PC-3 (cell line): Measurements from ENCODE around the gene DENND2C. TPM values are rescaled to one million over a fixed set of nuclear protein-coding genes. Genes with fewer than 3 reads are reported as not detected.

Experiments
- ATAC-seq: fragments of 200-7000 bp; cut with Tn5 transposase; 2 replicates; pipeline ENCODE4 v1.9.1; 2020; ENCODE audit warnings: mild to moderate bottlenecking, moderate library complexity
- BruUV-seq: library from RNA; stranded (reverse); fragments of 400-500 nt; replicated peaks from 2 replicates; lab custom pipeline; 2021; lab: Mats Ljungman, UMichigan
- CTCF ChIA-PET: fragments of 300-600 bp; sonication (Branson Sonifier 250); formaldehyde crosslinking; loops from one replicate; lab custom pipeline; 2022; ENCODE audit warnings: antibody characterized with exemption; lab: Charles Lee
- POLR2A ChIA-PET: fragments of 300-600 bp; sonication (Branson Sonifier 250); formaldehyde crosslinking; loops from one replicate; lab custom pipeline; 2022; ENCODE audit warnings: antibody characterized with exemption; ENCODE audit not compliant: unreplicated experiment; lab: Charles Lee
- DNase-seq: peaks from one replicate; pipeline ENCODE4 v3.0.0-alpha.2; 2015
- H2AFZ ChIP-seq: fragments of 300-600 bp; sonication (generic); 2 replicates; pipeline ENCODE4 v1.6.0; 2016; ENCODE audit warnings: antibody characterized with exemption, low read length
- H3F3A ChIP-seq: fragments of 300-600 bp; sonication (generic); one replicate; pipeline ENCODE4 v1.6.0; 2017; ENCODE audit warnings: antibody characterized with exemption, low read length, control low read depth, mild to moderate bottlenecking; ENCODE audit not compliant: unreplicated experiment
- H3K27ac ChIP-seq: fragments of 300-600 bp; sonication (generic); 2 replicates; pipeline ENCODE4 v1.5.1; 2016; ENCODE audit warnings: mild to moderate bottlenecking, low read length
- H3K27me3 ChIP-seq: fragments of 300-600 bp; sonication (generic); 2 replicates; pipeline ENCODE4 v1.6.1; 2016; ENCODE audit warnings: low read length, mixed read lengths
- H3K36me3 ChIP-seq: fragments of 300-600 bp; sonication (generic); 2 replicates; pipeline ENCODE4 v1.6.1; 2016; ENCODE audit warnings: low read depth, mixed run types, low read length, mixed read lengths
- H3K4me1 ChIP-seq: fragments of 300-600 bp; sonication (generic); 2 replicates; pipeline ENCODE4 v1.5.1; 2016; ENCODE audit warnings: low read length; ENCODE audit not compliant: insufficient read depth
- H3K4me2 ChIP-seq: fragments of 300-600 bp; sonication (generic); 2 replicates; pipeline ENCODE4 v1.6.0; 2016; ENCODE audit warnings: low read length
- H3K4me3 ChIP-seq: fragments of 300-600 bp; sonication (generic); 2 replicates; pipeline ENCODE4 v1.5.1; 2016; ENCODE audit warnings: mild to moderate bottlenecking, low read length, mixed read lengths
- H3K79me2 ChIP-seq: fragments of 300-600 bp; sonication (generic); 2 replicates; pipeline ENCODE4 v1.6.1; 2017; ENCODE audit warnings: low read length, mixed read lengths
- H3K9ac ChIP-seq: fragments of 300-600 bp; sonication (generic); 2 replicates; pipeline ENCODE4 v1.6.0; 2016; ENCODE audit warnings: mild to moderate bottlenecking, low read length
- H3K9me2 ChIP-seq: fragments of 300-600 bp; sonication (generic); replicated peaks from 2 replicates; pipeline ENCODE4 v1.6.1; 2016; ENCODE audit warnings: mixed run types, low read length, mixed read lengths
- H3K9me3 ChIP-seq: fragments of 300-600 bp; sonication (generic); 2 replicates; pipeline ENCODE4 v1.6.1; 2016; ENCODE audit warnings: low read length, mixed read lengths
- H4K20me1 ChIP-seq: fragments of 300-600 bp; sonication (generic); 2 replicates; pipeline ENCODE4 v1.6.1; 2016; ENCODE audit warnings: low read length, mixed read lengths
- EZH2 ChIP-seq: fragments of 300-600 bp; sonication (generic); IDR thresholded peaks from one replicate; pipeline ENCODE4 v1.6.1; 2017; ENCODE audit warnings: antibody characterized with exemption, mild to moderate bottlenecking, low read length; ENCODE audit not compliant: unreplicated experiment
- EZH2phosphoT487 ChIP-seq: fragments of 300-600 bp; sonication (generic); IDR thresholded peaks from 2 replicates; pipeline ENCODE4 v1.6.1; 2018; ENCODE audit warnings: mild to moderate bottlenecking, antibody characterized with exemption, low read length, borderline replicate concordance
- intact Hi-C: fragments of 100-400 bp; cut with micrococcal nuclease; formaldehyde crosslinking; loops from 2 replicates; pipeline ENCODE4 v1.9.0; 2023
- total RNA-seq: library from RNA; depleted of rRNA; stranded (reverse); fragments of >200 nt; gene quantifications from 2 replicates; pipeline ENCODE4 v1.2.3, GENCODE V29; 2014
- TF ChIP-seq, protein P1 (sequence below): fragments of 300-600 bp; sonication (generic); conservative IDR thresholded peaks from 2 replicates; pipeline ENCODE4 v1.5.1; 2017; ENCODE audit warnings: antibody characterized with exemption, low read depth, mild to moderate bottlenecking, low read length

Gene DENND2C
- total RNA-seq, 1 experiment from 2014 or later: 0.95 TPM

DNA sequence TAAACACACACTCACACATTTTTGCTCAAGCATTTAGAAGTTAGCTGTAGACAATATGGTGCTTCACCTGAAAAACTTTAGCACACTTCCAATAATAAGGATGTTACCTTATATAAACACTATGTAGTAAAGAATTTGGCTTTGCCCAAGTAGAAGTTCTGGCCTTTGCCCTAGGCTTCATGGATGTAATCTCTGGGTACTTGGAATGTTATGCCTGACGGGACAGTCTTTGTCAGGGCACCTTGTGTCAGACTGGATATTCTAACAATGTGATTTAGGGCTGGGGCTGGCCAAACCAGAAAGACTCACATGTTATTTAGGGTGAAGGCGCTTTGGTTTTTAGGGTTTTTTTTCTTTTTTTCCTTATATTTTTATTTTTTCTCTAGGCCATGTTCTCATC, 124.1 kb downstream of the DENND2C start:
- no peak for TF ChIP-seq EZH2phosphoT487
- TF ChIP-seq EZH2: no peak
- TF ChIP-seq, protein P1, sequence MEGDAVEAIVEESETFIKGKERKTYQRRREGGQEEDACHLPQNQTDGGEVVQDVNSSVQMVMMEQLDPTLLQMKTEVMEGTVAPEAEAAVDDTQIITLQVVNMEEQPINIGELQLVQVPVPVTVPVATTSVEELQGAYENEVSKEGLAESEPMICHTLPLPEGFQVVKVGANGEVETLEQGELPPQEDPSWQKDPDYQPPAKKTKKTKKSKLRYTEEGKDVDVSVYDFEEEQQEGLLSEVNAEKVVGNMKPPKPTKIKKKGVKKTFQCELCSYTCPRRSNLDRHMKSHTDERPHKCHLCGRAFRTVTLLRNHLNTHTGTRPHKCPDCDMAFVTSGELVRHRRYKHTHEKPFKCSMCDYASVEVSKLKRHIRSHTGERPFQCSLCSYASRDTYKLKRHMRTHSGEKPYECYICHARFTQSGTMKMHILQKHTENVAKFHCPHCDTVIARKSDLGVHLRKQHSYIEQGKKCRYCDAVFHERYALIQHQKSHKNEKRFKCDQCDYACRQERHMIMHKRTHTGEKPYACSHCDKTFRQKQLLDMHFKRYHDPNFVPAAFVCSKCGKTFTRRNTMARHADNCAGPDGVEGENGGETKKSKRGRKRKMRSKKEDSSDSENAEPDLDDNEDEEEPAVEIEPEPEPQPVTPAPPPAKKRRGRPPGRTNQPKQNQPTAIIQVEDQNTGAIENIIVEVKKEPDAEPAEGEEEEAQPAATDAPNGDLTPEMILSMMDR: no peak

DNA sequence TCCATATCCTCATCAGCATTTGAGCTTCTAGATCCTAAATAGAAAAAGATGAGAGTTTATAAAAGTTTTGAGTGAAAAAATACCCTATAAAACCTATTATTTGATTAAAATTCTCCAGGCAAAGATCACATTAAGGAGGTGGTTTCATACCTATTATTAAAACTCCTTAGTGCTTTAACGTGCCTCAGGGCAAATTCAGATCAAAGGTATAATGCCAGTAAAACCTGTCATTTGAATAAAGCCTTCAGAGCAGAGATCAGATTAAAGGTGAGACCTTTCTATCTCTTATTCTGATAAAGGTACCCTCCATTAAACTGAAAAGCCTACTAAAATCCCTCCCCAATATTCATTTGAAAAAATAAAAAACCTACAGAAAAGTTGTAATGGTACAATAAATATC, 124.5 kb downstream of the DENND2C start:
- H2AFZ ChIP-seq: no peak overlapping the region
- H3K4me1 ChIP-seq: peaks cover 5% of the 10 kb centered on the region; the same call in 1 of the 2 replicates
- no peaks in the 10 kb centered on the region for H3K9me2 ChIP-seq
- no peaks in the 10 kb centered on the region for H4K20me1 ChIP-seq
- CTCF ChIA-PET: no interaction called here
- no peak overlapping the region for H3K4me2 ChIP-seq
- intact Hi-C loops: no loop called here
- no peaks in the 10 kb centered on the region for H3F3A ChIP-seq
- no peak overlapping the region for H3K4me3 ChIP-seq
- H3K27me3 ChIP-seq: no peaks in the 10 kb centered on the region
- POLR2A ChIA-PET: no interaction called here
- no peak for DNase-seq
- no peak overlapping the region for H3K9ac ChIP-seq
- no peaks in the 10 kb centered on the region for H3K36me3 ChIP-seq
- TF ChIP-seq EZH2 (no peak), EZH2phosphoT487 (no peak)
- TF ChIP-seq, protein P1: no peak
- H3K27ac ChIP-seq: no peak overlapping the region
- BruUV-seq: no TSS peak
- no peaks in the 10 kb centered on the region for H3K9me3 ChIP-seq
- no peak for ATAC-seq
- H3K79me2 ChIP-seq: no peaks in the 10 kb centered on the region

More for the DNA sequence above, 124.1 kb downstream of the DENND2C start:
- BruUV-seq: no TSS peak
- intact Hi-C loops: no loop called here
- no peak overlapping the region for H3K4me2 ChIP-seq
- no peaks in the 10 kb centered on the region for H3K36me3 ChIP-seq
- H3K27ac ChIP-seq: no peak overlapping the region
- no peaks in the 10 kb centered on the region for H3F3A ChIP-seq
- no peaks in the 10 kb centered on the region for H3K9me3 ChIP-seq
- no peaks in the 10 kb centered on the region for H3K9me2 ChIP-seq
- H3K9ac ChIP-seq: no peak overlapping the region
- H3K79me2 ChIP-seq: no peaks in the 10 kb centered on the region
- no peaks in the 10 kb centered on the region for H3K4me1 ChIP-seq
- no peaks in the 10 kb centered on the region for H3K27me3 ChIP-seq
- H4K20me1 ChIP-seq: no peaks in the 10 kb centered on the region
- no peak overlapping the region for H3K4me3 ChIP-seq
- ChIA-PET CTCF (no interaction called here), POLR2A (no interaction called here)
- no peak for ATAC-seq
- DNase-seq: no peak
- no peak overlapping the region for H2AFZ ChIP-seq

DNA sequence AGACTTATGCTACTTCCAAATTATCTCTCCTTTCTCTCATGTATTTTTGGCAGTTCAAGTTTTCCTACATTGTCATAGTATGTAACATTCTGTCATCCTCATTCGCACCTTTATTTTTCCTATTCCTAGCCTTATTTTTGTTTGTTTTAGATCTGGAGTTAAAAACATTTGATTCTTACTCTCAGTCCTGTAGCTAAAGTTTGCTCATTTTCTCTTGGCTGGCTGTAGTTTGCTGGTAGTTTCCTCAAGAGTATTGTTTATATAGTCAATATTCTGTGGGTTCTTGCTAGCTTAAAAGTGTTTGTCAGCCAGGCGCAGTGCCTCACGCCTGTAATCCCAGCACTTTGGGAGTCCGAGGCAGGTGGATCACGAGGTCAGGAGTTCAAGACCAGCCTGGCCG, 129.0 kb downstream of the DENND2C start:
- intact Hi-C loops: no loop called here
- POLR2A ChIA-PET: interaction anchor here (0.5 to 0.7 kb wide), 2 partner anchors 91 to 223 kb away, joined by 3 to 5 read pairs; no protein-coding TSS in a partner anchor
- no TSS peak for BruUV-seq
- Histone ChIP-seq H3K9ac (no peak overlapping the region), H4K20me1 (no peaks in the 10 kb centered on the region), H3K36me3 (no peaks in the 10 kb centered on the region), H2AFZ (no peak overlapping the region), H3K9me2 (no peaks in the 10 kb centered on the region), H3K27me3 (no peaks in the 10 kb centered on the region), H3K4me2 (peak overlapping the region; percentile 25; the same call in 1 of the 2 replicates), H3K79me2 (no peaks in the 10 kb centered on the region), H3K9me3 (no peaks in the 10 kb centered on the region), H3K4me1 (peaks cover 8% of the 10 kb centered on the region; the same call in 1 of the 2 replicates), H3K4me3 (no peak overlapping the region), H3F3A (no peaks in the 10 kb centered on the region), H3K27ac (no peak overlapping the region)
- DNase-seq: no peak
- TF ChIP-seq, protein P1: no peak
- no peak for TF ChIP-seq EZH2
- no peak for TF ChIP-seq EZH2phosphoT487
- no peak; the same call in 1 of the 2 replicates for ATAC-seq
- CTCF ChIA-PET: no interaction called here
